ENCODE measurements around the gene CNTNAP2.

DNA sequence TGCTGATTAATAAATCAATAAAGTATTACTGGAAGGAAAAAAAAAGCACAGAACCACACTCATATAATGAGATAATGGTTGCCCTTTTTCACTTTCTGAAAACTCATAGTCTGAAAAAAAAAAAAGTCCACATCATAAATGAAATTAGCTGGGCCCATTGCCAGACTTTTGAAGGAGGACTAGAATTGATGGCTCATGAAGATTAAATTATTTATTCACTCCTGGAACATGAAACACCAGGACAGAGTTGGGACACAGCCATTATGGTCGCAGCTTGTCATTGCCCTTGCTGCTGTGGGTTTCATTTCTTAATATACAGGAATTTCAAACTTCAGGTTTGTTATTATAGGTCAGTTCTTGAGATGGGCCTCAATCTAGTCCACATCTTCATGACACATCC lies 91.9 kb downstream of the CNTNAP2 start:
- TF ChIP-seq CTCF (IDR thresholded peaks at IDR 0.05) (no peak), POLR2A (IDR thresholded peaks at IDR 0.05) (no peak)

Measured in uterus (tissue), 2 donors.